ENCODE measurements around the gene RFC3. TPM values are rescaled to one million over a fixed set of nuclear protein-coding genes. Genes with fewer than 3 reads are reported as not detected.

The RFC3 gene
- total RNA-seq, 1 donor from 2014 or later, result 7.4 TPM

DNA sequence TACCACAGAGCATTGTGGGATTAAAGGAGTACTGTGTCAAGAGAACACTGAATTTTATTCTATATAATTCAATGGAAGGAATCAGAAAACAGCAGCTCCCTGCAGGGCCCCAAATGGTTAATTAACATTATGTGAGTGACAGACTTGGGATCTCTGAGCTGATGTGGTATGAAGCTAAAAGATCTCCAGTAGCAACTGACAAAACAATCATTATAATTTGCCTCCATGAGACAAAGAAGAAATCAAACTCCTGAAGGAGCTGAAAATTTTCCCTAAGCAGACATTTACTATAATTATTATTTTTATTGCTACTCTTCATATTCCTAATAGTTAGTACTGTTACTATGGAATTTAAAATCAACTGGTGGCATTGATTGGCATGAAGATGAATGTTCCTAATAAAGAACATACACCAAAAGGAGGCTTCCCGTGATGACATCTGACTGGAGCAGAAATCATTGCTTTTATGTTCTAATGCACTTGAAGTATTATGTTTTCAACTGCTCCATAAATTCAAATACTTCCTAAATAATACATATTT, 28.8 kb upstream of the RFC3 start:
- DNase-seq (ENCODE audit: low read depth), result no peak
- Histone ChIP-seq H3K36me3 (ENCODE audit: control insufficient read depth, insufficient read depth, low read length) (no peaks in the 10 kb centered on the region), H3K4me3 (ENCODE audit: low read depth, low read length) (no peak overlapping the region), H3K27me3 (ENCODE audit: control insufficient read depth, insufficient read depth, low read length) (no peaks in the 10 kb centered on the region)
- TF ChIP-seq, protein P1, sequence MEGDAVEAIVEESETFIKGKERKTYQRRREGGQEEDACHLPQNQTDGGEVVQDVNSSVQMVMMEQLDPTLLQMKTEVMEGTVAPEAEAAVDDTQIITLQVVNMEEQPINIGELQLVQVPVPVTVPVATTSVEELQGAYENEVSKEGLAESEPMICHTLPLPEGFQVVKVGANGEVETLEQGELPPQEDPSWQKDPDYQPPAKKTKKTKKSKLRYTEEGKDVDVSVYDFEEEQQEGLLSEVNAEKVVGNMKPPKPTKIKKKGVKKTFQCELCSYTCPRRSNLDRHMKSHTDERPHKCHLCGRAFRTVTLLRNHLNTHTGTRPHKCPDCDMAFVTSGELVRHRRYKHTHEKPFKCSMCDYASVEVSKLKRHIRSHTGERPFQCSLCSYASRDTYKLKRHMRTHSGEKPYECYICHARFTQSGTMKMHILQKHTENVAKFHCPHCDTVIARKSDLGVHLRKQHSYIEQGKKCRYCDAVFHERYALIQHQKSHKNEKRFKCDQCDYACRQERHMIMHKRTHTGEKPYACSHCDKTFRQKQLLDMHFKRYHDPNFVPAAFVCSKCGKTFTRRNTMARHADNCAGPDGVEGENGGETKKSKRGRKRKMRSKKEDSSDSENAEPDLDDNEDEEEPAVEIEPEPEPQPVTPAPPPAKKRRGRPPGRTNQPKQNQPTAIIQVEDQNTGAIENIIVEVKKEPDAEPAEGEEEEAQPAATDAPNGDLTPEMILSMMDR (IDR thresholded peaks at IDR 0.05; ENCODE audit: insufficient read depth, low read length, poor library complexity, severe bottlenecking), result no peak

DNA sequence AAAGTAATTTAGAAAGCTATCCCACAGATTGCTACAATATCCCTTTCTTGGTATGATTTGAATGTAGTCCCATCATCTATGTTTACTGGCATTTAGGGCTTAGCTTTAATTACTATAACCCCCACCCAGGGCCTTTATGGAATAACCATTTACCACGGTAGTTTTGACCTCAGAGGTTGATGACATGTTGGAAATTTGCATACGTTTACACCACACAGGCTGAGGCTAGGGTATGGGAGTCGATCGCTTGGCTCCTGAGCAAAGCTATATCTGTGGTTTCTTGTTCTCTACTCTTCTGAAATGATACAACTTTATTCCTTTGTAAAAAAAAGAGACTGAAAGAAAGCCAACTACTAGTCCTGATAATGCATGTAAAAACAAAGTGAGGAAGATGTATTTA, 28.2 kb upstream of the RFC3 start:
- DNase-seq (ENCODE audit: low read depth), result no peak
- H3K36me3 ChIP-seq (ENCODE audit: control insufficient read depth, insufficient read depth, low read length), result no peaks in the 10 kb centered on the region
- no peak overlapping the region for H3K4me3 ChIP-seq (ENCODE audit: low read depth, low read length)
- TF ChIP-seq, protein P1 (IDR thresholded peaks at IDR 0.05; ENCODE audit: insufficient read depth, low read length, poor library complexity, severe bottlenecking), result no peak
- H3K27me3 ChIP-seq (ENCODE audit: control insufficient read depth, insufficient read depth, low read length), result no peaks in the 10 kb centered on the region

DNA sequence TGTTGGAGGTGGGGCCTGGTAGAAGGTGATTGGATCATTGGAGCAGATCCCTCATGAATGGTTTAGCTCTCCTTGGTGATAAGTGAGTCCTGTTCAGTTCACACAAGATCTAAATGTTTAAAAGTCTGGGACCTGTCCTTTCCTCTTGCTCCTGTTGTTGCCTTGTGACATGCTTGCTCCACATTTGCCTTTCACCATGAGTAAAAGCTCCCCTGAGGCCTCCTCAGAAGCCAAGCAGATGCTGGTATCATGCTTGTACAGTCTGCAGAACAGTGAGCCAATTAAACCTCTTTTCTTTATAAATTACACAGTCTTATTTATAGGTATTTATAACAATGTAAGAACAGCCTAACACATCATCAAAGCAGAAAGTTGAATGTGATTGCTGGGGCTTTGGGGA, 24.2 kb upstream of the RFC3 start:
- Histone ChIP-seq H3K36me3 (ENCODE audit: control insufficient read depth, insufficient read depth, low read length) (no peaks in the 10 kb centered on the region), H3K4me3 (ENCODE audit: low read depth, low read length) (no peak overlapping the region), H3K27me3 (ENCODE audit: control insufficient read depth, insufficient read depth, low read length) (no peaks in the 10 kb centered on the region)
- no peak for DNase-seq (ENCODE audit: low read depth)
- TF ChIP-seq, protein P1 (IDR thresholded peaks at IDR 0.05; ENCODE audit: insufficient read depth, low read length, poor library complexity, severe bottlenecking), result no peak

DNA sequence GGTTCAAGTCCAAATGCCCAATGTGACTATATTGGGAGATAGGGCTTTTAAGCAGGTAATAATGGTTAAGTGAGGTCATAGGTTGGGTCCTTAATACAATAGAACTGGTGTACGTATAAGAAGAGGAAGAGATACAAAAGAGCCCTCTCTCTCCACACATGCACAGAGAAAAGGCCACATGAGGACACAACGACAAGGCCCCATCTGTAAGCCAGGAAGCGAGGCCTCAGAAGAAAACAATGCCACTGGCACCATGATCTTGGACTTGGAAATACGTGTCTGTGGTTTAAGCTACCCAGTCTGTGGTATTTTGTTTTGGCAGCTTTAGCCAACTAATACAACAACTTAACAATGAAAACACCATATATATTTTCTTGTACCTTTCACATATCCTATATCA, 23.4 kb upstream of the RFC3 start:
- H3K36me3 ChIP-seq (ENCODE audit: control insufficient read depth, insufficient read depth, low read length), result no peaks in the 10 kb centered on the region
- DNase-seq (ENCODE audit: low read depth), result no peak
- TF ChIP-seq, protein P1 (IDR thresholded peaks at IDR 0.05; ENCODE audit: insufficient read depth, low read length, poor library complexity, severe bottlenecking), result no peak
- no peak overlapping the region for H3K4me3 ChIP-seq (ENCODE audit: low read depth, low read length)
- no peaks in the 10 kb centered on the region for H3K27me3 ChIP-seq (ENCODE audit: control insufficient read depth, insufficient read depth, low read length)

DNA sequence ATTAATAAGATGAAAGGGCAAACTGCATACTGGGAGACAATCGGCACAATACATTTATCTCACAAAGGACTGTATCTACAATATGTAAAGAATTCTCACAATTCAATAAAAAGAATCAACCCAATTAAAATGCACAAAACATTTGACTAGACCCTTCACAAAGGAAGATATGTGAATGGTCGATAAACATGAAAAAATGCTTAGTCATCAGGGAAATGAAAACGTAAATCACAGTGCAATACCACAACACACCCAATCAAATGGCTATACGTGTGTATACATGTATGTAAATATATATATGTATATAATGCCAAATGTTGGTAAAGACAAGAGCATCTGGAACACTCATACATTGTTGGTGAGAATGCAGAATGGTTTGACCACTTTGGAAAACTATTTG, 21.9 kb upstream of the RFC3 start:
- H3K36me3 ChIP-seq (ENCODE audit: control insufficient read depth, insufficient read depth, low read length), result no peaks in the 10 kb centered on the region
- no peak for DNase-seq (ENCODE audit: low read depth)
- H3K4me3 ChIP-seq (ENCODE audit: low read depth, low read length), result no peak overlapping the region
- TF ChIP-seq, protein P1 (IDR thresholded peaks at IDR 0.05; ENCODE audit: insufficient read depth, low read length, poor library complexity, severe bottlenecking), result no peak
- no peaks in the 10 kb centered on the region for H3K27me3 ChIP-seq (ENCODE audit: control insufficient read depth, insufficient read depth, low read length)

DNA sequence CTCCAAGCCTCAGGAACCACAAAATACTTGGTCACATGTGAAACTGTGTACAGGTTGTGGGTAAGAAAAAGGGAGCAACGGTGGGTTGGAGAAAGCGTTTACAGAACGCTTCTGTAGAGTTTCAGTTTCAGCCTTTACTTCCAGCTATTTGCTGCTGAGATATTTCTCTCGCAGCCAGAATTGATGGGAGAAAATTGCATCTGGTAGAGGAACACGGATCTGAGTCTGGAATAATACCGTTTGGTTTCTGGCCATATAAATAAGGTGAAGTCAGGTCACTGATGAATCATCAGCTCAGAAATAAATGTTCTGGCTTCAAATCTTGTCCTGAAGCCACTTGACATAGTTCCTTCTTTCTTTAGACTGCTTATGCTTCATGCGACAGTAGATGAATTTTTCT, 20.3 kb upstream of the RFC3 start:
- no peak for DNase-seq (ENCODE audit: low read depth)
- TF ChIP-seq, protein P1 (IDR thresholded peaks at IDR 0.05; ENCODE audit: insufficient read depth, low read length, poor library complexity, severe bottlenecking), result no peak
- Histone ChIP-seq H3K36me3 (ENCODE audit: control insufficient read depth, insufficient read depth, low read length) (no peaks in the 10 kb centered on the region), H3K27me3 (ENCODE audit: control insufficient read depth, insufficient read depth, low read length) (no peaks in the 10 kb centered on the region), H3K4me3 (ENCODE audit: low read depth, low read length) (no peak overlapping the region)
